Activated B cell treated with CpG ODN at 0.5 μM for 24 hours (primary cell): ENCODE results near the gene ALKBH2. TPM values are rescaled to one million over a fixed set of nuclear protein-coding genes. Genes with fewer than 3 reads are reported as not detected.

Experiments used
- ATAC-seq: fragments of 200-7000 bp; cut with Tn5 transposase; one replicate; pipeline ENCODE4 v1.10.0; 2021; ENCODE audit warnings: low read depth, mild to moderate bottlenecking, moderate library complexity
- CTCF ChIA-PET: fragments of 350-600 bp; sonication (Branson Sonifier 250); formaldehyde crosslinking; loops from one replicate; lab custom pipeline; 2021; ENCODE audit warnings: antibody characterized with exemption; lab: Charles Lee
- POLR2A ChIA-PET: fragments of 350-600 bp; sonication (Branson Sonifier 250); formaldehyde crosslinking; loops from one replicate; lab custom pipeline; 2021; ENCODE audit warnings: antibody characterized with exemption; lab: Charles Lee
- DNase-seq: peaks from one replicate; pipeline ENCODE4 v3.0.0; 2022
- H3K27ac Mint-ChIP-seq: one replicate; pipeline ENCODE4 v1.8.0; 2020; ENCODE audit warnings: mixed read lengths
- H3K27me3 Mint-ChIP-seq: one replicate; pipeline ENCODE4 v1.8.0; 2021; ENCODE audit warnings: mixed read lengths
- H3K36me3 Mint-ChIP-seq: one replicate; pipeline ENCODE4 v1.8.0; 2021; ENCODE audit warnings: low read depth, mixed read lengths
- H3K4me1 Mint-ChIP-seq: one replicate; pipeline ENCODE4 v1.8.0; 2021; ENCODE audit warnings: mixed read lengths
- H3K4me3 Mint-ChIP-seq: one replicate; pipeline ENCODE4 v1.8.0; 2020; ENCODE audit warnings: mild to moderate bottlenecking, mixed read lengths
- H3K9me3 Mint-ChIP-seq: one replicate; pipeline ENCODE4 v1.8.0; 2020; ENCODE audit warnings: mixed read lengths
- CTCF ChIP-seq: fragments of 200-600 bp; IDR thresholded peaks from one replicate; pipeline ENCODE4 v1.8.0; 2022; ENCODE audit warnings: antibody characterized with exemption, mild to moderate bottlenecking
- intact Hi-C: fragments of 100-400 bp; cut with micrococcal nuclease; formaldehyde crosslinking; loops from one replicate; pipeline ENCODE4 v1.15.1; 2024
- total RNA-seq: library from RNA; stranded (reverse); gene quantifications from 2 replicates; pipeline ENCODE4 v1.2.3, GENCODE V29; 2022

Gene ALKBH2
- total RNA-seq, 1 donor from 2014 or later: 21.3 TPM

- H3K27ac Mint-ChIP-seq: no peak overlapping the region
- no peaks in the 10 kb centered on the region for H3K27me3 Mint-ChIP-seq
- no peak overlapping the region for H3K4me3 Mint-ChIP-seq
- peaks cover 9% of the 10 kb centered on the region for H3K9me3 Mint-ChIP-seq
- H3K36me3 Mint-ChIP-seq: peaks cover 73% of the 10 kb centered on the region
- ChIA-PET POLR2A (no interaction called here), CTCF (no interaction called here)
- ATAC-seq: no peak
- H3K4me1 Mint-ChIP-seq: no peaks in the 10 kb centered on the region
- DNase-seq: no peak
- TF ChIP-seq CTCF: no peak
- intact Hi-C loops: no loop called here
Observed at GRCh38 chr12:109082751-109083150, 10.5 kb downstream of the ALKBH2 start.

GRCh38 chr12:109074866-109075265 is 18.4 kb downstream of the ALKBH2 start:
- Mint-ChIP-seq H3K36me3 (peaks cover 80% of the 10 kb centered on the region), H3K4me1 (no peaks in the 10 kb centered on the region), H3K27ac (no peak overlapping the region), H3K27me3 (no peaks in the 10 kb centered on the region), H3K4me3 (no peak overlapping the region), H3K9me3 (peaks cover 12% of the 10 kb centered on the region)
- intact Hi-C loops: no loop called here
- ChIA-PET CTCF (no interaction called here), POLR2A (no interaction called here)
- ATAC-seq (no peak), DNase-seq (no peak)
- TF ChIP-seq CTCF: no peak

- TF ChIP-seq CTCF: no peak
- Mint-ChIP-seq H3K4me3 (no peak overlapping the region), H3K27ac (no peak overlapping the region), H3K36me3 (peaks cover 69% of the 10 kb centered on the region), H3K27me3 (no peaks in the 10 kb centered on the region), H3K9me3 (peaks cover under 1% of the 10 kb centered on the region), H3K4me1 (no peaks in the 10 kb centered on the region)
- ChIA-PET POLR2A (interaction anchor here (0.5 kb wide), 1 partner anchor 188 kb away, joined by 3 read pairs; no protein-coding TSS in a partner anchor), CTCF (interaction anchor here (0.6 kb wide), 1 partner anchor 43 kb away, joined by 3 read pairs; no protein-coding TSS in a partner anchor)
- no peak for ATAC-seq
- DNase-seq: no peak
- intact Hi-C loops: no loop called here
Observed at GRCh38 chr12:109069307-109070271, 23.7 kb downstream of the ALKBH2 start.

GRCh38 chr12:109065853-109066193 is 27.4 kb downstream of the ALKBH2 start:
- intact Hi-C loops: no loop called here
- DNase-seq (no peak), ATAC-seq (no peak)
- POLR2A ChIA-PET: no interaction called here
- H3K27me3 Mint-ChIP-seq: no peaks in the 10 kb centered on the region
- H3K36me3 Mint-ChIP-seq: peaks cover 38% of the 10 kb centered on the region
- peaks cover 2% of the 10 kb centered on the region for H3K4me1 Mint-ChIP-seq
- CTCF ChIA-PET: no interaction called here
- no peaks in the 10 kb centered on the region for H3K9me3 Mint-ChIP-seq
- no peak overlapping the region for H3K27ac Mint-ChIP-seq
- no peak for TF ChIP-seq CTCF
- H3K4me3 Mint-ChIP-seq: no peak overlapping the region

- Mint-ChIP-seq H3K9me3 (no peaks in the 10 kb centered on the region), H3K36me3 (peaks cover 35% of the 10 kb centered on the region), H3K27me3 (no peaks in the 10 kb centered on the region), H3K4me1 (peaks cover 2% of the 10 kb centered on the region), H3K27ac (no peak overlapping the region), H3K4me3 (no peak overlapping the region)
- ATAC-seq (no peak), DNase-seq (no peak)
- ChIA-PET POLR2A (no interaction called here), CTCF (no interaction called here)
- intact Hi-C loops: no loop called here
- no peak for TF ChIP-seq CTCF
Observed at GRCh38 chr12:109065154-109065852, 28.0 kb downstream of the ALKBH2 start.
